IMR-90 (cell line): ENCODE measurements around the gene STOM.

Experiments
- BHLHE40 ChIP-seq: fragments of 150-350 bp; IDR thresholded peaks from 2 replicates; pipeline ENCODE4 v1.6.1; 2016; ENCODE audit warnings: mild to moderate bottlenecking, low read depth, low read length
- CEBPB ChIP-seq: IDR thresholded peaks from 2 replicates; pipeline ENCODE4 v1.6.1; 2012; ENCODE audit warnings: low read depth, low read length, improper control_type of control experiment
- CHD1 ChIP-seq: IDR thresholded peaks from 2 replicates; pipeline ENCODE4 v1.6.1; 2012; ENCODE audit warnings: low read depth, low read length, improper control_type of control experiment
- FOS ChIP-seq: fragments of 150-350 bp; IDR thresholded peaks from 2 replicates; pipeline ENCODE4 v1.6.1; 2016; ENCODE audit warnings: low read depth, low read length
- MAFK ChIP-seq: IDR thresholded peaks from 2 replicates; pipeline ENCODE4 v1.6.1; 2012; ENCODE audit warnings: low read depth, low read length, improper control_type of control experiment
- MAZ ChIP-seq: IDR thresholded peaks from 2 replicates; pipeline ENCODE4 v1.6.1; 2012; ENCODE audit warnings: low read depth, mild to moderate bottlenecking, low read length, improper control_type of control experiment, moderate library complexity, borderline replicate concordance
- MXI1 ChIP-seq: IDR thresholded peaks from 2 replicates; pipeline ENCODE4 v1.6.1; 2012; ENCODE audit warnings: low read depth, mild to moderate bottlenecking, low read length, moderate library complexity, borderline replicate concordance
- NFE2L2 ChIP-seq: fragments of 150-350 bp; IDR thresholded peaks from 2 replicates; pipeline ENCODE4 v1.6.1; 2016; ENCODE audit warnings: low read depth, mild to moderate bottlenecking, low read length
- POLR2A ChIP-seq: IDR thresholded peaks from 2 replicates; pipeline ENCODE4 v1.6.1; 2012; ENCODE audit warnings: mild to moderate bottlenecking, low read depth, low read length
- RAD21 ChIP-seq: IDR thresholded peaks from 2 replicates; pipeline ENCODE4 v1.6.1; 2012; ENCODE audit warnings: low read length, improper control_type of control experiment
- RCOR1 ChIP-seq: IDR thresholded peaks from 2 replicates; pipeline ENCODE4 v1.6.1; 2012; ENCODE audit warnings: mild to moderate bottlenecking, low read length, improper control_type of control experiment; ENCODE audit not compliant: insufficient replicate concordance
- TF ChIP-seq, protein P1 (sequence below): conservative IDR thresholded peaks from 2 replicates; pipeline ENCODE4 v1.5.1; 2012; ENCODE audit warnings: mild to moderate bottlenecking, low read depth, low read length, improper control_type of control experiment
- TF ChIP-seq, protein P2 (sequence below): fragments of 150-350 bp; IDR thresholded peaks from 2 replicates; pipeline ENCODE4 v1.6.1; 2016; ENCODE audit warnings: low read depth, mild to moderate bottlenecking, low read length, moderate library complexity, borderline replicate concordance

DNA sequence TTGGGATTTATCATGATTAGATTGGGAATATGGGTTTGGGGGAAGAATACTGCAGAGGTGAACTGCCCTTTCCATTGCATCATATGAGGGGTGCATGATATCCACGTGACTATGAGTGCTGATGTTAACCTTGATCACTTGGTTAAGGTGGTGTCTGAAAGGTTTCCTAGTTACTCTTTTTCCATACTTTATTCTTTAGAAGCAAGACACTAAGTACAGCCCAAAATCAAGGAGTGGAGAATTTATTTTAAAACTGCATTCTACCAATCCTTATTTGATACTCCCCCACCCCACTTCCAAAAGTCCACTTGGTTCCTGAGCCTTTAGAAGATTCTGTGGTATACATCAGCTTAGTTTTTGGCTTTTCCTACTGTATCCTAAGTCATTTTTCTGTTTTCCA, 20.3 kb upstream of the STOM start:
- TF ChIP-seq, protein P1, sequence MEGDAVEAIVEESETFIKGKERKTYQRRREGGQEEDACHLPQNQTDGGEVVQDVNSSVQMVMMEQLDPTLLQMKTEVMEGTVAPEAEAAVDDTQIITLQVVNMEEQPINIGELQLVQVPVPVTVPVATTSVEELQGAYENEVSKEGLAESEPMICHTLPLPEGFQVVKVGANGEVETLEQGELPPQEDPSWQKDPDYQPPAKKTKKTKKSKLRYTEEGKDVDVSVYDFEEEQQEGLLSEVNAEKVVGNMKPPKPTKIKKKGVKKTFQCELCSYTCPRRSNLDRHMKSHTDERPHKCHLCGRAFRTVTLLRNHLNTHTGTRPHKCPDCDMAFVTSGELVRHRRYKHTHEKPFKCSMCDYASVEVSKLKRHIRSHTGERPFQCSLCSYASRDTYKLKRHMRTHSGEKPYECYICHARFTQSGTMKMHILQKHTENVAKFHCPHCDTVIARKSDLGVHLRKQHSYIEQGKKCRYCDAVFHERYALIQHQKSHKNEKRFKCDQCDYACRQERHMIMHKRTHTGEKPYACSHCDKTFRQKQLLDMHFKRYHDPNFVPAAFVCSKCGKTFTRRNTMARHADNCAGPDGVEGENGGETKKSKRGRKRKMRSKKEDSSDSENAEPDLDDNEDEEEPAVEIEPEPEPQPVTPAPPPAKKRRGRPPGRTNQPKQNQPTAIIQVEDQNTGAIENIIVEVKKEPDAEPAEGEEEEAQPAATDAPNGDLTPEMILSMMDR = no peak
- TF ChIP-seq MXI1 = no peak
- no peak for TF ChIP-seq MAFK
- no peak for TF ChIP-seq POLR2A
- no peak for TF ChIP-seq RCOR1
- TF ChIP-seq FOS = no peak
- no peak for TF ChIP-seq CHD1
- no peak for TF ChIP-seq RAD21
- TF ChIP-seq, protein P2, sequence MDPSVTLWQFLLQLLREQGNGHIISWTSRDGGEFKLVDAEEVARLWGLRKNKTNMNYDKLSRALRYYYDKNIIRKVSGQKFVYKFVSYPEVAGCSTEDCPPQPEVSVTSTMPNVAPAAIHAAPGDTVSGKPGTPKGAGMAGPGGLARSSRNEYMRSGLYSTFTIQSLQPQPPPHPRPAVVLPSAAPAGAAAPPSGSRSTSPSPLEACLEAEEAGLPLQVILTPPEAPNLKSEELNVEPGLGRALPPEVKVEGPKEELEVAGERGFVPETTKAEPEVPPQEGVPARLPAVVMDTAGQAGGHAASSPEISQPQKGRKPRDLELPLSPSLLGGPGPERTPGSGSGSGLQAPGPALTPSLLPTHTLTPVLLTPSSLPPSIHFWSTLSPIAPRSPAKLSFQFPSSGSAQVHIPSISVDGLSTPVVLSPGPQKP = no peak
- no peak for TF ChIP-seq CEBPB
- no peak for TF ChIP-seq BHLHE40
- no peak for TF ChIP-seq MAZ
- TF ChIP-seq NFE2L2 = no peak
